ENCODE data around the gene NAE1. TPM values are rescaled to one million over a fixed set of nuclear protein-coding genes. Genes with fewer than 3 reads are reported as not detected.

Gene NAE1
- total and polyA plus RNA-seq, 9 donors = 38.3 to 63.7 (median 46.7) TPM

DNA sequence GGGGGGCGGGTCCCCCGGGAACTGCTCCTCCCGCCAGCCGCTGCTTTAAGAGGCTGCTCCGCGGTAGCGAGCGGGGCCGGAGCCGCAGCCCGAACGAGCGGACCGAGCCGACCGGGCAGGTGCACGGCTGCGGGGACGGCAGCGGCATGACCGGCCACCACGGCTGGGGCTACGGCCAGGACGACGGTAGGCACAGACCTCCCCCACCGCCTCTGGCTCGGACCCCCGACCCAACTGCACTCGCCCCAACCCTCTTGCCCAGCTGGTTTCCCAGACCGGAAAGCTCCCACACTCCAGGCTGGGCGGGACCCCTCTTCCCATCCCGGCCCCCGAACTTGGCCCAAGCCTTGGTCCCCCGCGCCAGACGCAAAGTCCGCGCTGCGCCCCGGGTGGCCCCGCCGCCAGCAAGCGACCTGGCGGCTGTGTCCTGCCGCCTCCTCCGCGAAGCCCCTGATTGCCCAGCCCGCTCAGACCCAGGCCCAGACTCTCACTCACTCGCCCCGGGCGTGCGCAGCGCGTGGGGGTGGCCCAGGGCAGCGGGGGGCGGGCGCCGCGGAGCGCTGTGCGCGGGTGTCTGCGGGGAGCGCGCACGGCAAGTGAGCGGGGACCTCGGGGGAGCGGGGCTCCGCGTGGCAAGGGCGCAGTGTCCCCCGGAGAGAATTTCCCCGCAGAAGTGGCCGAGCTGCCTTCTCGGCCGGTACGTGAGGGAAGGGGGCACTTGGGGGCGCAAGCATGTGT is 13.7 kb upstream of the NAE1 start, which contains the start of gene CA7:
CA7 (plus strand) TSS at position 73 of the 738 bp plus-strand sequence; CDS start at position 147, 74 bp downstream.
- H3K4me1 ChIP-seq (ENCODE audit: insufficient read depth) = peaks cover 7% of the 10 kb centered on the region
- 0 to 1% (median 1%) methylated on average over 69 to 79 of the region's 79 CpGs for WGBS, 3 donors
- H3K9me3 ChIP-seq = no peaks in the 10 kb centered on the region
- H3K36me3 ChIP-seq = no peaks in the 10 kb centered on the region
- H3K27ac ChIP-seq = no peak within 1 kb of the TSS
- intact Hi-C loops (cut with DNase I) = no loop called here
- no peak for TF ChIP-seq CTCF (IDR thresholded peaks at IDR 0.05)
- no peak for TF ChIP-seq POLR2A (IDR thresholded peaks at IDR 0.05)
- TF ChIP-seq EP300 (IDR thresholded peaks at IDR 0.05) = no peak
- no peaks in the 10 kb centered on the region for H3K27me3 ChIP-seq
- DNase-seq = peak in 1 of 5 donors; percentile 12
- no peak within 1 kb of the TSS for H3K4me3 ChIP-seq

- no peaks in the 10 kb centered on the region for H3K36me3 ChIP-seq
- intact Hi-C loops (cut with DNase I) = no loop called here
- H3K4me3 ChIP-seq = no peak overlapping the region
- no peaks in the 10 kb centered on the region for H3K27me3 ChIP-seq
- H3K9me3 ChIP-seq = no peaks in the 10 kb centered on the region
- WGBS, 3 donors = 12 to 16% (median 14%) methylated on average over 10 to 14 of the region's 14 CpGs
- peak in 1 of 5 donors; percentile 10 for DNase-seq
- TF ChIP-seq EP300 (IDR thresholded peaks at IDR 0.05) (no peak), CTCF (IDR thresholded peaks at IDR 0.05) (no peak), POLR2A (IDR thresholded peaks at IDR 0.05) (no peak)
- H3K27ac ChIP-seq = no peak overlapping the region
- H3K4me1 ChIP-seq (ENCODE audit: insufficient read depth) = peaks cover 7% of the 10 kb centered on the region
Measured at GRCh38 chr16:66844009-66844341, 13.2 kb upstream of the NAE1 start.

DNA sequence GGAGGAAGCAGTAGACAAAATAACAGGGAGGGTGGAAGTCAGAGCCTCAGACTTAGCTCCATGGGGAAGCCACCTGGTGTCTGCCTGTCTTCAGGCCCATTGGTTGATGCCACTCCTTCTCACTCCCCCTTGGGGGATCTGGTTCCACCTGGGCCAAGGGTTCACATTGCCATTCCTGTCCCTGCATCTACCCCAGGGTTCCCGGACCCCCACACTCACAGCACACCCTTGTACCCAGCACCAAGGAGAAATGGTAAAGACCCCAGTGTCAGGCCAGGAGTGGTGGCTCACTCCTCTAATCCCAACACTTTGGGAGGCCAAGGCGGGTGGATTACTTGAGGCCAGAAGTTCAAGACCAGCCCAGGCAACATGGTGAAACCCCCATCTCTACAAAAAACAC is 12.4 kb upstream of the NAE1 start:
- no peak overlapping the region for H3K27ac ChIP-seq
- H3K4me3 ChIP-seq = no peak overlapping the region
- no peaks in the 10 kb centered on the region for H3K9me3 ChIP-seq
- intact Hi-C loops (cut with DNase I) = no loop called here
- WGBS, 3 donors = 92 to 96% (median 93%) methylated on average over 2 of the region's 2 CpGs
- H3K4me1 ChIP-seq (ENCODE audit: insufficient read depth) = peaks cover 7% of the 10 kb centered on the region
- H3K36me3 ChIP-seq = no peaks in the 10 kb centered on the region
- TF ChIP-seq POLR2A (IDR thresholded peaks at IDR 0.05) (no peak), CTCF (IDR thresholded peaks at IDR 0.05) (no peak), EP300 (IDR thresholded peaks at IDR 0.05) (no peak)
- no peaks in the 10 kb centered on the region for H3K27me3 ChIP-seq
- peak in 1 of 5 donors; percentile 1 for DNase-seq

- intact Hi-C loops (cut with DNase I) = no loop called here
- no peak overlapping the region for H3K27ac ChIP-seq
- TF ChIP-seq CTCF (IDR thresholded peaks at IDR 0.05) (no peak), POLR2A (IDR thresholded peaks at IDR 0.05) (no peak), EP300 (IDR thresholded peaks at IDR 0.05) (no peak)
- no peaks in the 10 kb centered on the region for H3K27me3 ChIP-seq
- peak in 1 of 5 donors; percentile 15 for DNase-seq
- no peak overlapping the region for H3K4me3 ChIP-seq
- no peaks in the 10 kb centered on the region for H3K9me3 ChIP-seq
- no peaks in the 10 kb centered on the region for H3K36me3 ChIP-seq
- H3K4me1 ChIP-seq (ENCODE audit: insufficient read depth) = peaks cover 7% of the 10 kb centered on the region
- 61 to 64% (median 63%) methylated on average over 7 of the region's 7 CpGs for WGBS, 3 donors
Measured at GRCh38 chr16:66842765-66843164, 12.0 kb upstream of the NAE1 start.

Measured in ovary (tissue), 9 donors.